ENCODE results near the gene LEF1. TPM values are rescaled to one million over a fixed set of nuclear protein-coding genes. Genes with fewer than 3 reads are reported as not detected.
A peak's percentile ranks its signal among the peaks of the same experiment; 100 is the strongest.

Gene LEF1
- 78.7 and 97.3 TPM in 2 replicates for total RNA-seq (2011; cell fraction: chromatin; rRNA removed; ENCODE audit: low replicate concordance)
- 31.2 and 41.5 TPM in 2 replicates for total RNA-seq (2011; cell fraction: nucleolus; rRNA removed)
- total RNA-seq (2011; cell fraction: nucleoplasm; rRNA removed), result 48.7 and 60.6 TPM in 2 replicates
- total RNA-seq (2014; rRNA removed) (22.3 and 23.5 TPM in 2 replicates), total RNA-seq (2014; rRNA removed; fragmentation: Illumina TruSeq; extraction: Trizol) (34.5 and 36.9 TPM in 2 replicates), total RNA-seq (2015; rRNA removed; fragmentation: Illumina TruSeq; extraction: Trizol) (26.5 and 27.5 TPM in 2 replicates), total RNA-seq (2021) (32.5 and 35.4 TPM in 2 replicates), polyA plus RNA-seq (2011; rRNA removed) (54.8 and 67.8 TPM in 2 replicates), polyA plus RNA-seq (2014; fragmentation: Illumina TruSeq; extraction: Trizol) (60.7 and 81.1 TPM in 2 replicates), polyA plus RNA-seq (2014; fragmentation: Nextera tagmentation; extraction: Ambion mirVana) (10 to 100 TPM; 15.1 to 17.2 TPM), polyA plus RNA-seq (2014; rRNA removed) (29.7 and 30.3 TPM in 2 replicates), polyA minus RNA-seq (2011; rRNA and poly(A)+ RNA removed) (63.7 and 64.4 TPM in 2 replicates), Bru-seq, nascent RNA (percentile 78 among the genes with signal in this experiment), BruChase-seq, experiment 1, labeled RNA remaining after a 2-hour chase (percentile 71 among the genes with signal in this experiment), BruChase-seq, experiment 2, labeled RNA remaining after a 6-hour chase (percentile 67 among the genes with signal in this experiment)
- polyA plus RNA-seq (2011; cell fraction: cytosol; rRNA removed), result 68.7 and 85.9 TPM in 2 replicates
- 76.2 and 88.8 TPM in 2 replicates for polyA plus RNA-seq (2011; cell fraction: nucleus; rRNA removed)
- polyA plus RNA-seq (2012), result 26.1 and 29.4 TPM in 2 replicates
- polyA minus RNA-seq (2011; cell fraction: cytosol; rRNA and poly(A)+ RNA removed), result 29.8 and 46.0 TPM in 2 replicates
- polyA minus RNA-seq (2011; cell fraction: nucleus; rRNA and poly(A)+ RNA removed), result 42.4 and 53.4 TPM in 2 replicates
- long read RNA-seq, experiment 1, transcript LEF1-202 (10 exons, 3,477 nt), result minor isoform, 12 of 108 reads
- long read RNA-seq, experiment 1, transcript LEF1-203 (11 exons, 1,488 nt), result major isoform, 40 of 108 reads
- long read RNA-seq, experiment 1, transcript LEF1-201 (12 exons, 3,068 nt), result minor isoform, 19 of 108 reads
- long read RNA-seq, experiment 1, partial matches to known transcripts, result 17 of 108 reads
- long read RNA-seq, experiment 1, other reads (novel, unspliced or antisense), result 19 of 108 reads
- long read RNA-seq, experiment 2, partial matches to known transcripts, result 2 of 13 reads
- long read RNA-seq, experiment 2, other reads (novel, unspliced or antisense), result 7 of 13 reads
- long read RNA-seq, experiment 3, transcript LEF1-203 (11 exons, 1,488 nt), result major isoform, 9 of 18 reads
- long read RNA-seq, experiment 3, partial matches to known transcripts, result 2 of 18 reads
- long read RNA-seq, experiment 3, other reads (novel, unspliced or antisense), result 1 of 18 reads

DNA sequence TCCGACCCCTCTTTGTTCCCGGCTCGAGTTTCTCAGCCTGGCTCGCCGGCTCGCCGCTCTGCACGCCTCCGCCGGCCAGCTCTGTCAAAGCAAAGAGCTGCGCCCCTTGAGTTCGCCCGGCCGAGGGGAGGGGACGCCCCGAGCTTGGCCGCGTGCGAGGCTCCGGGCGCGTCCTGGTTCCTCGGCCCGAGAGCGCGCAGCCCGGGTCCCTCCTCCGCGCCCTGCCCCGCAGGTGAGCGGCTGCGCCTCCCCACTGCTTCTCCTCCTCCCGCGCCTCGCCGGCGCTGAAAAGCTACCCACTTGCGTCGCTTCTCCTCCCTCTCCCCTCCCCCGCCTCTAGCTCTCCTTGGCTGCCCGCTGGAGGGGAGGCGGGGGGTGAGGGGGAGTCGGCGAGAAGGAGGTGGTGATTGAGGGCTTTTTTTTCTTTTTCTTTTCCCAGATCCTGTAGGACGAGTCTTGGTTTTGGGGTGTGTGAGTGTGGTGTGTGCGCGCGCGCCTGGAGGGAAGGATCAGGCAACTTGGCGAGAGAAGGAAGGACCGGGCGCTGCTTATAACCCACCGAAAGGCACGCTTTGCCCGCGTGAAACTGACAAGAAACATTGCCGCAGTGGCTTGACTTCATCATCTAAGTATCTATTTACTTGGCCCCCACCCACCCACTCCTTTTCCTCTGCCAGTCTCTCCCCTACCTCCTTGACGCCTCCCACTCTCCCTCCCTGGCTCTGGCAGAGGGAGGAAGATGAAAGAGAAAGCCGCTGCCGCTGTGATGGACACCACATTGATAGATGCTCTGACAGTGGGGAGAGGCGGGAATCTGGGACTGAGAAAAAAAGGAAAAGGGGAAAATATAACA is at the start of gene LEF1:
Gene LEF1, minus strand, starts transcription at position 262 of the 853 bp plus-strand sequence. CDS start 1,165 bp downstream, outside the sequence.
- FAIRE-seq, result no peak
- WGBS (ENCODE audit: insufficient coverage, low coverage, missing lambda C conversion rate), result 3% methylated on average over 33 of the region's 61 CpGs
- Histone ChIP-seq H3K9ac (ENCODE audit: insufficient read depth in 1 of 2, low read depth in 2 of 2, low read length in 2 of 2) (peak within 1 kb of the TSS; percentile 82 to 95), H3K36me3 (ENCODE audit: control insufficient read depth, insufficient read depth, low read length) (peaks cover 12% of the 10 kb centered on the region; the same call in 2 of the 3 replicates), H4K20me1 (replicated peaks; ENCODE audit: control insufficient read depth, insufficient read depth, low read length) (no peaks in the 10 kb centered on the region), H3K79me2 (ENCODE audit: control insufficient read depth, insufficient read depth, low read length) (peaks cover 33% of the 10 kb centered on the region), H3K27me3 (ENCODE audit: control insufficient read depth in 2 of 2, insufficient read depth in 2 of 2, low read length in 2 of 2) (no peaks in the 10 kb centered on the region), H3K4me3 (peak within 1 kb of the TSS; percentile 83), H2AFZ (ENCODE audit: low read depth, low read length) (peak within 1 kb of the TSS; percentile 81), H3K4me1 (replicated peaks in 1 of 2; ENCODE audit: control insufficient read depth in 2 of 2, insufficient read depth in 2 of 2, low read length in 2 of 2) (peaks cover 10 to 49% of the 10 kb centered on the region in 2 experiments; a peak in 4 of 5 replicates), H3K4me2 (ENCODE audit: insufficient read depth, low read length) (peak within 1 kb of the TSS; percentile 89), H3K9me1 (ENCODE audit: control insufficient read depth, insufficient read depth, low read length) (no peaks in the 10 kb centered on the region), H3K27ac (ENCODE audit: extremely low read depth, low read depth, low read length) (peak within 1 kb of the TSS; percentile 65), H3K9me3 (replicated peaks; ENCODE audit: control insufficient read depth, insufficient read depth, low read depth, low read length) (no peaks in the 10 kb centered on the region)
- intact Hi-C loops (cut with micrococcal nuclease), result loop anchor here (5.0 kb wide), 1 partner anchor 193 kb away; no protein-coding TSS in a partner anchor
- peak; percentile 73 to 83 (median 74) for DNase-seq (ENCODE audit: extremely low read depth in 1 of 4, low spot score in 3 of 4)
- POLR2A ChIA-PET, result interaction anchor here (0.6 to 2.0 kb wide), 4 partner anchors 8 to 102 kb away, joined by 3 to 4 read pairs (median 3); no protein-coding TSS in a partner anchor
- peak; percentile 69 for ATAC-seq
- in situ Hi-C loops (cut with MboI), result loop anchor here (5.0 kb wide), 1 partner anchor 92 kb away; no protein-coding TSS in a partner anchor
- CTCF ChIA-PET (ENCODE audit: low intra/inter-chr PET ratio), result interaction anchor here (0.6 kb wide), 1 partner anchor 478 kb away, joined by 4 read pairs; no protein-coding TSS in a partner anchor
- TSS peak; percentile 6 for BruUV-seq (replicated peaks)
- no peak for TF ChIP-seq CAMTA2 (CRISPR knock-in tag; conservative IDR thresholded peaks at IDR 0.05)
- no peak for TF ChIP-seq NCOR1 (IDR thresholded peaks at IDR 0.05)
- no peak for TF ChIP-seq MTA1 (IDR thresholded peaks at IDR 0.05; ENCODE audit: borderline replicate concordance)
- peak in 1 of 2 experiments; percentile 59; a peak in 1 of 4 replicates for TF ChIP-seq HDAC1 (IDR thresholded peaks at IDR 0.05)
- TF ChIP-seq ZNF23 (CRISPR knock-in tag; IDR thresholded peaks at IDR 0.05), result no peak
- TF ChIP-seq RB1 (IDR thresholded peaks at IDR 0.05; ENCODE audit: low read depth), result peak; percentile 46
- TF ChIP-seq SNRNP70 (optimal IDR thresholded peaks at IDR 0.05; ENCODE audit: low read depth, low read length), result no peak
- no peak for TF ChIP-seq ZNF143 (CRISPR knock-in tag; IDR thresholded peaks at IDR 0.05)
- TF ChIP-seq ELF1 (tag; IDR thresholded peaks at IDR 0.05), result no peak
- TF ChIP-seq XRCC4 (IDR thresholded peaks at IDR 0.05; ENCODE audit: extremely low read depth, insufficient read depth, insufficient read length), result no peak
- TF ChIP-seq HDAC6 (IDR thresholded peaks at IDR 0.05; ENCODE audit: low read depth, low read length), result peak; percentile 56; the same call in 1 of the 2 replicates
- TF ChIP-seq MYC (IDR thresholded peaks at IDR 0.05; ENCODE audit: low read depth, low read length), result 0 out of 2 replicates have a peak, but pooled peaks have one; percentile 34
- TF ChIP-seq MYC (CRISPR knock-in tag; IDR thresholded peaks at IDR 0.05; ENCODE audit: borderline replicate concordance, low read depth), result no peak
- peak; percentile 77 for TF ChIP-seq PCBP1 (IDR thresholded peaks at IDR 0.05; ENCODE audit: low read depth, low read length, poor library complexity, severe bottlenecking)
- TF ChIP-seq RBM22 (IDR thresholded peaks at IDR 0.05; ENCODE audit: low read depth, low read length, poor library complexity, severe bottlenecking), result no peak
- peak; percentile 8; the same call in 1 of the 2 replicates for TF ChIP-seq NFIC (IDR thresholded peaks at IDR 0.05)
- TF ChIP-seq POLR2AphosphoS2 (IDR thresholded peaks at IDR 0.05; ENCODE audit: low read length), result no peak
- TF ChIP-seq HNRNPL (IDR thresholded peaks at IDR 0.05; ENCODE audit: low read depth, low read length), result no peak

Data from K562 (cell line).